ENCODE data around the gene ARL6IP1. TPM values are rescaled to one million over a fixed set of nuclear protein-coding genes. Genes with fewer than 3 reads are reported as not detected.

The ARL6IP1 gene
- total RNA-seq, 1 experiment from 2014 or later, result 172 TPM

Other genes with a start within 250 kb of the ARL6IP1 start
- 96.0 to 103 TPM (median 96.9 TPM) in 3 replicates for gene NOMO2, start 239.5 kb downstream of the ARL6IP1 start, total RNA-seq (2021)
- 1,612 to 1,889 TPM (median 1,831 TPM) in 3 replicates for gene RPS15A, start 11.2 kb downstream of the ARL6IP1 start, total RNA-seq (2021)
- gene SMG1, start 124.9 kb upstream of the ARL6IP1 start, total RNA-seq (2021), result 67.3 to 80.8 TPM (median 72.2 TPM) in 3 replicates
- 2.5 to 3.7 TPM (median 3.6 TPM) in 3 replicates for gene TMC7, start 182.4 kb upstream of the ARL6IP1 start, total RNA-seq (2021)